GM19452 (cell line): ENCODE measurements around the gene HMHB1.
A peak's percentile ranks its signal among the peaks of the same experiment; 100 is the strongest.

ENCODE experiments used
- ATAC-seq: cut with Tn5 transposase; IDR thresholded peaks from one replicate; pipeline ENCODE4 v1.9.1; 2021; ENCODE audit not compliant: unreplicated experiment

Gene HMHB1

DNA sequence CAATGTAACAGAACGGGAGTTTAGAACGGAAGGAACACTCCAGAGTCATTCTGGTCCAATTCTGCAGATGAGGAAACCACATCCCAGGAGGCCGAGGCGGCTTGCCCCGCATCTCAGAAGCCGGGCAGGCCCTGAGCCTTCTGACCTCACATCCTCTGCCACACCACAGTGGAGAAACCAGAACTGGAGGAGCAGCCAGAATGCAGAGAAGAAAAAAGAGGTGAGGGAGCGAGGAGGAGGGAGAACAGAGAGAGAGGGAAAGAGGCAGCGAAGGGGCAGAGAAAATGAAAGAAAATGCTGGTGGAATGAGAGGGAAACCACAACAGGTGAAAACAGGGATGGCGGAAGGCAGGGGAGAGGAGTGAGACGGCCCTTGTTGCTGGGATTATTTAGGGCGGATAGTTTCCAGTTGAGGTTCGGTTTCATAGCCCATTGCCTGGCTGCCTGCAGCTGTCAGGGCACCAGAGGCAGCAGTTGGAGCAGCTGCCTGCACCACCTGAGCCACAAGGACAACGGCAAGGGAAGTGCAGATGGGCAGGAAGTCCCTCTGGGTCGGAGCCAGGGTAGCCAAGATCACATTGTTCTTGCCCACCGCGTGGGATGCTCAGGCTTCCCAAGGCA lies at the start of gene HMHB1:
TSS of gene HMHB1 (plus strand) at position 77 of the 621 bp plus-strand sequence.
- peak; percentile 62 for ATAC-seq

DNA sequence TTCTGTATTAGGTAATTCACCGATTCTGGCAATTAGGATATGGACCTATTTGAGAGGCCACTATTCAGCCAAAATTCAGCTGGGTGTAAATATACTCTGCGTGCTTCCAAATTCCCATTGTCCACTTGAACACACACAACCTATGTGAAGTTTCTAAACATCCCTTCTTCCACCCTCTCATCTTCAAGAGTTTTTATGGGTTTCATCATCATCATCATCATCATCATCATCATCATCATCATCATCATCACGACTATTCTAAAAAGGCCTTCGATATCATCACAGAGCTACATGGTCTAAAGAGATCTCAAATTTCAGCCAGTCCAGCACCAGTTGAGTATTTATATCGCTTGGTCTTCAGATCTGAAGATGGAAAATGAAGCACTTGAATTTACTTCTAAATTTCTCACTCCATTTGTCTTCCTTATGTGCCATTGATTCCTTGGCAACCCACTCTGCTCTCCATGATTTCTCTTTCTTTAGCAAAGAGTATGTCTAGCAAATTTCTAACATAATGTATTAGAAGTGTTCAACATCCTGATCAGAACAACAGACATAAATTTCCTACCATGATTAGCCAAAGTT lies 49.2 kb upstream of the HMHB1 start:
- no peak for ATAC-seq

DNA sequence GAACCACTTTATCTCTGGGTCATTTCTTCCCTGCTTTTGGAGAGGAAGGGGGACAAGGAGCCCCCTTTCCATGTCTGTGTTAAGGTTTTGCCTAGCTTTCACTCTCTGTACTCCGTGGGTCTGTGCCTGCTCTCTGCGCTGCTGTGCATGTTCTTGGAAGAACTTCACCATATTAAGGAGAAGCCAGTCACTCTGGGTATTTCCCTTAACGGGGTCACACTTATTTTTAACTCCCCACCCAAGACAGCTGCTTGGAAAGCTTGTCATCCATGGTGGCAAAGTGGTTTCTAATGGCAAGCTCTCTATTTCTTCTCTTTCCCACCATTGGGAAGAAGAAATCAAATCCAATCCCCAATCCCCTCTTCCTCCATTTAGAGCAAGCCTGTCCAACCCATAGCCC lies 44.8 kb upstream of the HMHB1 start:
- ATAC-seq: no peak

DNA sequence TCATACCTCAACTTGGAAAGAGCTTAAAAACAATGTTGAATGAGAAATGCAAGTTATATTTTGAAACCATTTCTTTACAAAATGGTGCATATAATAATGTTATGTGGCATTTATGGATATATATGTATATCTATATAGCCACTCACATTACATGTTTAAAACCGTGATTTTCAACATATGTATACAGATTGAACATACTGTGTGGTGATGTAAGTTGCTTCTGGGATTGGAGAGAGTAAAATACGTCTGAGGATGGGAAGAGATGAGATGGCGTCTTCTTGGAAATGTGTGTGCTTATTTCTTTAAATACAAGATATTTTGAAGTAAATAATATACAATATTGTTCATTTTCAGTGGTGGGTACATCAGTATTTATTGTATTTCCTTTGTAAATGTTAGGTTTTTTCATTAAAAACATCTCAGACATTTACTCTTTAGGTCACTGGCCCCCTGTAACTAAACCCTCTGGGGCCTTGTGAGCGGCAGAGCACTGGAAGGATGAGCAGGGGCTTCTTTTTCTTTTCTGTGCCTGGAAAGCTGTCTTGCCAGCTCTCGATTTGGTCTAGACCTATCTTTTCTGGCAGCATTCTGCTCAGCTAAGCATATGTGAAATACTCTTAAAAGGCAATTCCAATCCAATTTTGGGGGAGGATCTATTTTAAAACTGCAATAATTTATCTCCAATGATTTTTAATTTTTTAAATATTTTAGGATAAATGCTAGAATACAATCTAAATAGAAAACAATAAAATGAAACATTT lies 42.8 kb upstream of the HMHB1 start:
- no peak for ATAC-seq

DNA sequence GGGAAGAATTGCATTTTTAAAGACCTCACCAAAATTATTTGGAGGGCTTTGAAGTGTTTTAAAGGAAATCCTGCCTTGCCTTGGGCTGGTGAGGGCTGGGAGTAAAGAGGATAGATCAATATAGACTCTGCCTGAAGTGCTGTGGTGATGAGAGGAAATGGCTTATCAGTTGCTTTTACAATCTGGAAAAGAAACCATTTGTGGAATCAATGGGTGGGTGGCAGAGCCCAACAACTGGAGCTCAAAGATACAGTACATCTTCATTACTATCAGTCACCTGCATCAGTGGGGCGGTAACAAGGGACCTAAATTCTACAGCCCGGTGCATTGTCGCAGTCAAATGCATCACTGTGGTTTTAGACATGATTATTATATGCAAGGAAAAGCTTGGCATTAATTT lies 41.5 kb upstream of the HMHB1 start:
- ATAC-seq: no peak

DNA sequence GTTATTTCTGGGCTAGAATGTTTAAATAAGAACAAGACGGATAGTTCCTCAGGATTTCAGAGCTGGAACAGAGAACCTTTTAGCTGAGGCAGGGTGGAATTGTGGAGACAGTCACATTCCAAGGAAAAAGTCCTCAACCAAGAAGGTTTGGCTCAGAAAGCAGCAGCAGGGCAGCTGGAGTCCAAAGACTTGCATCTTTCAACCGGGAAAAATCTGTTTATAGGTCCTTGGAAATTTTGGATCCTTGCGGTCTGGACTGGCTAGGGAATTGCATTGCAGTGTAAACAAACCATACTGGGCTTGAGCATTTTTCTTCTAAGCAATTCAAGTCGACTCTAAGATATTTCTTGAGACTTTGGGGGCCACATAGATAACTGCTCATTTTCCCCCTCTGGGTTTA lies 40.8 kb upstream of the HMHB1 start:
- ATAC-seq: no peak

DNA sequence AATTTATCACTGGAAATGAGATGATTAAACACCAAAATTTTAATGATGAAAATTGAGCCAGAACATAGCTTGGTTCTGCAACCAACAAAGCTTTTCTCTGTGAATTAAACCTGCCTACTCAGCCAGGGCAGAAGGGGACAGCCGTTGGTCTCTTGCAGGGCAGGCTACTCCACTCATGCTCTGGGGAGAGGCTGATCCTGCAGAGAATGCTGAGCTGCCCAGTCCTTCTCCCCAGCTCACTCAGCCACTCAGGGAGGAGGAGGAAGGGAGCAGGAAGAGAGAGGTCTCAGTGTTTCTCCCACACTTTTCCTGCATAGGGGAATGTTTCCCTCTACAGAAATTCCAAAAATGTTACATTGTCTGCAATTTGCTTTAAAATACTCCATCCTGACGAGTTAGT lies 40.4 kb upstream of the HMHB1 start:
- no peak for ATAC-seq

DNA sequence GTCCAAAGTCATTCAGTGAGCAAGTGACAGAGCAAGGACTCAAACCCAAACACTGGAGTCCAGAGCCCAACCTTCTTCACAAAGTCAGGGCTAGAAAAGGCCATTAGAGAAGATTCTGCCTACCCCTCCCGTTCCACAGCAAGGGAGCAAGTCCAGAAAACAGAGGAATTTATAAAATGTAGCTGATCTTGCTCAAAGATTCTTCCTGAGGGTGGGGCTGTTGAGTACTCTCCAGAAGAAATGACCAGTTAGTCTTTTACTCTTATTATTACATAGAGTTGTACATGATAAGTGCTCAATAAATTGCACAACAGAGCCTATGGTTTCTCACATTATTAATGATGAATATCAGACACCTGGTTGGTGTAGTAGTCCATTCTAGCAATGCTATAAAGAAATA lies 39.3 kb upstream of the HMHB1 start:
- ATAC-seq: no peak

DNA sequence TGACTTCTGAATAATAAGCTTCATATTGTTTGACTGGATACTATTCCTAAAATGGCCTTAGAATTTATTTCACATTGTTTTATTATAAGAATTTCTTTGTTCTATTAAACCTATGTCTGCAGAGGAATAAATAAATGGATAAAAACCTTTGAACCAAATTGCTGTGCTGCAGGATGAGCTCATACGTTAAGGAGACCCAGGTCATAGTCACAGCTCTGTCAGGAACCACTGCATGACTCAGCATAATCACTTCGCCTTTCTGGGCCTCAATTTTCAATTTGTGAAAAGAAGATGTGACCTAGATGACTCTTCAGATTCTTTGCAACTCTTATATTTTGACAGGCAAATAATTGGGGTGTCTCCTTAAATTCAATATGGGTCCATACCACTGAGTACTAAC lies 36.7 kb upstream of the HMHB1 start:
- ATAC-seq: no peak

DNA sequence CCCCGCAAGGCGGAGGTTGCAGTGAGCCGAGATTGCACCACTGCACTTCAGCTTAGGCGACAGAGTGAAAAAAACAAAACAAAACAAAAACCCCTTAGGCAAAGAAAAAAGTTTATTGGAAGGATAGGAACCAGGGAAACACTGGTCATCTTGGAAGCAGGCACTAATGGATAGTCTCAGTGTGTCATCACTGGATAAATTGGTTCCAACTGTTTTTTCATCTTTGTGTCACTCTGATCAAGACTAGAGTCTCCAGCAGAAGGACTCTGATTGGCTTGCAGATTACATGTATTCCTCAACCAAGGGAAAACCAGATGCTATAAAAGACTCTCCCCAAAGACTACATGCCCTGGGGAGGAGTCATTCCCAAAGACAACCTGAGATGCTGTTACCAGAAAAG lies 35.0 kb upstream of the HMHB1 start:
- no peak for ATAC-seq

DNA sequence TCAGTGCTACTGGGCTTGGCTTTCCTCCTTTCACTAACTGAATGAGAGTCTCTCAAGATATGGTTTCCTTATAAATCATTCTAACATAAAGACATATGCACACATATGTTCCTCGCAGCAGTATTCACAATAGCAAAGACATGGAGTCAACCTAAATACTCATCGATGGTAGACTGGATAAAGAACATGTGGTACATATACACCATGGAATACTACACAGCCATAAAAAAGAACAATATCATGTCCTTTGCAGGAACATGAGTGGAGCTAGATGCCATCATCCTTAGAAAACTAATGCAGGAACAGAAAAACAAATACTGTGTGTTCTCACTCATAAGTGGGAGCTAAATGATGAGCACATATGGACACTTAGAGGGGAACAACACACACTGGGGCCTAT lies 32.5 kb upstream of the HMHB1 start:
- ATAC-seq: no peak

DNA sequence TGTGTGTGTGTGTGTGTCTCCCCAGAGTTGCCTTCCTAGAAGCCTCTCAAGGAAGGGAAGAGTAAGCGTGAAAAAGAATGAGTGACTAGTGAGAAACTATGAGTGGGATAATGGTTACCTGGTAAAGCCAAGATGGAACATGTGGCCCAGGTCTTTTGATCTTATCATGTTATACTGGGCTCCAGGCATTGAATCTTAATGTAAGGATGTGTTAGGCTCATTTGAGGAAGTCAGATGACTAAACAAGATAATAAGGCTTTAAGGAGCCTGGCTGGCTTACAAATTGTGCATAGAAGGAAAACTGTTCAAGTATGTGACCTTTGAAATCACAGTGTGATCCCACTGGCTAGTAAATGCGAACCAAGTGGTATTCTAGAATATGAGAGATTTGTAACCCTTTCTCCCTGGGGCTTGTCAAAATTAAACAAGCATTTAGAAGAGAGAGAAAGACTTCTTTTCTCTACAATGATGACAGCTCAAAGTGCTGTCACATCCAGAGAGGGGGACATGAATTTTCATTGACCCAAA lies 29.9 kb upstream of the HMHB1 start:
- no peak for ATAC-seq

DNA sequence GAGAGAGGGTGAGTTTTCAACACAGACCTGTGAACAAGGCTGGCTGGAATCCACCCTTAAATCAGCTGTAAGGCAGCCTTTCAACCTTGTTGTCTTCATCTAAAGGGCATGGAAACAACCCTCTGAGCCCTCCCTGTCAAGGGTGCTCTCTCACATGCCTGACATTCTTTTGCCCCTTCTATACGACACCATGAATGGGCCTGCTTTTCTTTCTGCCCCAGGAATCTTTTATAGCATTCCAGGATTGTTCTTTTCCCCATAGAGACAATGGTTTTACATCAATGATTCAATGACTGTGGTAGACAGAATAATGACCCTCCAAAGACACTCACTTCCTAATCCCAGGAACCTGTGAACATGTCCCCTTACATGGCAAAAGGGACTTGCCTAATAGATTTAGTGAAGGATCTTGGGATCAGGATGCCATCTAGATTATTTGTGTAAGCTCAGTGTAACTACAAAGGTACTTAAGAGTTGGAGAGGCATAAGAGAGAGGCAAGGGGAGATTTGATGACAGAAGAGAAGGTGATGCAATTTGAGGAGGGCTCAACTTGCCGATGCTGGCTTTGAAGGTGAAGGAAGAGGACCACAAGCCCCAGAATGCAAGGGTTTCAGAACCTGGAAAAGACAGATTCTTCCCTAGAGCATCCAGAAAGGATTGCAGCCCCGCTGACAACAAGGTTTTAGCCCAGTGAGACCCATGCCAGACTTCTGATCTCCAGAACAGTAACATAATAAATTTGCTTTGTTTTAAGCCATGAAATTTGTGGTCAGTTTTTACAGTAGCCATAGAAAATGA lies 29.2 kb upstream of the HMHB1 start:
- ATAC-seq: no peak

DNA sequence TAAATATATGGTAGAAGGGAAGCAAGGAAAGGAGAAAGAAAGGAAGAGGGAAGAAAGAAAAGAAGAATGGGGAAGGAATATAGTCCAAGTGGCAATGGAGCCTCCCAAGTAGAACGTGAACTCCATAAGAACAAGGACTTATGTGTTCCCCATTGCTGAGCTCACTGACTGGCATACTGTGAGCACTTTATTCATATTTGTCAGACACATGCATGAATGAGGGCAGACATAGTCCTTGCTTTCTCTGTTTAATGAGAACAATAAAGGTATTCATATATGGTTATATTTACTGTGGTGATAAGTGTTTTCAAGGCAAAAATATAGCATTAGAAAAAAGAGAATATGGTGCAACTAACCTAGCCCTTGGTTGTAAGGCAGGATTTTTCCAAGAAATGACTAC lies 23.6 kb upstream of the HMHB1 start:
- no peak for ATAC-seq

DNA sequence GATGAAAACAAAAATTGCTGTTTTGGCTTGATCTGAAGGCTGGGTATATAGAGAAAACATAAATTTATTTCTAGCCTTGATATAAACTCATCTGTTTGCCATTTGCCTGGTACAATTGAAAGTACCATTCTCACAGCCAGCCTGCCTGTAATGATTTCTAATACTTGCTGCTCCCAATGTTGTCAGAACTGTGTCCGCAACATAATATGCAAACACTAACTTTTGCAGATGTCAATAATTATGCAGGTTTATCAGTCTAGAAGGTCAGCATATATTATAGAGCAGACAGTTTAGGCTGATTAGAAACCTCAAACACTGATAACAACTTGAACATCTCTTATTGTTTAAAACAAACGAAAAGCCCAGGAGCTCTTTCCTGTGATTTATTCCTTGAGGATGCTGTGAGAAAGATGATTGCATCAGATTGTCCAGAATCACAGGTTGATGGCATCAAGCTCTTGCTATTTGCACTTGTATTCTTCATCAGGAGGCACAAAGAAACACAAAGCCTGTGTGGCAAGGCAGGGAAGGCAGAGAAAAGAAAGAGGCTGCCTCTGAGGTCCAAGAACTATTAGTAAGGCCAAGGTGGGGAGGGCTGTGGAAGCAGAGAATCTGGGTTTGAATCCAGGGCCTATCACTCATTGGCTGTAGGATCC lies 21.4 kb upstream of the HMHB1 start:
- ATAC-seq: no peak

DNA sequence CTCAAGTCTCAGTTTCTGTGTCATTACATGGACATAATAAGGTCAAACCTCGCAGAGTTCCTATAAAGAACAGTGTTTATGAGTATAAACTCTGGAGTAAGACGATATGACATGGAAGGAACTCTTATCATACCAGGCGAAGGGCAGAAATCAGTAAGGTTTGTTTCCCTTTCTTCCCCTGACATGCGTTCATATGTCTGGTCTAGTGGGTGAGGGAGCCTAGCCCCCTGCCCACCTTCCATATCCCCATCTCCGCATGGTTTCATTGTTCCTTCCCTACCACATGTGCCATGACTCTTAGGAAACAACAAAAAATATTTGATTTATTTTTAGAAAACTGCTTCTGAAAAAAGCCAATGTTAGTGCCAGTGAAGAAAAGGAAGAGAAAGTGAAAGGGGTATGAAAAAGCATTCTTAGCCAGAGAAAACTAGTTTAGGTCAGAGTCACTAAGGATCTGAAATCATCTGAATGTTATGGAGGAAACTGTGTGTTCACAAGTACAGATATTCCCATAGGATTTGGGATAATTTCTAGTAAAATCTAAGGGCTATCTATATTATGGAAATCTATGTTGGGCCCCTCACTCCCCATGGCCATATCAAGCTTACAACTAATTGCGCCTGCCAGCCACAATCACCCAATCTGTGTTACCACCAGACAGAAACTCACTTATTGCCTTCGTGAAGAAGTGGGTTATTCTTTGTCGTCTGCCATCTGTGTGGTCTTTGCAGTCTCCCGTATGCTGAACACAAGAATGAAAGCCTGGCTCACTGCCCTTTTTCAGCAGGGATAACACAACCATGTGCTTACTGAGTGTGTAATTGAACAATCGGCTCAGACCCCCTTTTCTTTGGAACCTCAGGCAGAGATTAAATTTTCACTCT lies 19.9 kb upstream of the HMHB1 start:
- ATAC-seq: peak; percentile 62

DNA sequence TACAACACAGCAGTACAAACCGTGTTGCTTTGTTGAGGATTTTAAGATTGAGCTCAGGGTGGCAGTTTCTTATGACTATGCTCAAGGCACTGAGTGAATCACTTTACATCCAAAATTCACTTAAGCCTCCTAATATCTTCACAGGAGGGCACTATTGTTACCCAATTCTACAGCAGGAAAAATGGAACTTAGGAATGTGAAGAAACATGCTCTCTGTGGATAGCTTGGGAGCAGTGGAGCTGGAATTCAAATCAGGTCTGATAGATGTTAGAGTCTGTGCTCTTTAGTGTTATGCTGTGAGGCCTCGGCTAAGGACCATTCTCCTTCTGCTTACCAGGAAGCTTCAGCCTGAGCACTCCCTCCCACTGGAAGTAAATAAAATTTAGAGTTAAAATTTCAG lies 18.7 kb upstream of the HMHB1 start:
- ATAC-seq: no peak

DNA sequence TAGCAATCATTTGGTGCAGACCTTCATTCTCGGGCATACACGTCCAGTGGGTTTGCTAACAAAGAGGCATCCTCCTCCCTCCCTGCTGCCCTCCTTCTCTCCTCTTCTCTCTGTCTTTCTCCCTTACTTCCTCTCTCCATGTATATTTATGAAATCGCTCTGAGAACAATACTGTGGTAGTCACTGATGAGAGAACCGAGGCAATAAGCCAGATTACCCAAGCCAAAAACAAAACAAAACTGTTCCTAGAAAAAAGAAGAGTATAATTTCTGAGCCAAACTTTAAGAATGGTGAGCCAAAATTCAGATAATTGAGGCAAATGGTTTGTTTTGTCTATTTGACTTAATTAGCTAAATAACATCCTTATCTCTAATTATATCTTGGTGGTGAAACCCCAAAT lies 15.8 kb upstream of the HMHB1 start:
- no peak for ATAC-seq

DNA sequence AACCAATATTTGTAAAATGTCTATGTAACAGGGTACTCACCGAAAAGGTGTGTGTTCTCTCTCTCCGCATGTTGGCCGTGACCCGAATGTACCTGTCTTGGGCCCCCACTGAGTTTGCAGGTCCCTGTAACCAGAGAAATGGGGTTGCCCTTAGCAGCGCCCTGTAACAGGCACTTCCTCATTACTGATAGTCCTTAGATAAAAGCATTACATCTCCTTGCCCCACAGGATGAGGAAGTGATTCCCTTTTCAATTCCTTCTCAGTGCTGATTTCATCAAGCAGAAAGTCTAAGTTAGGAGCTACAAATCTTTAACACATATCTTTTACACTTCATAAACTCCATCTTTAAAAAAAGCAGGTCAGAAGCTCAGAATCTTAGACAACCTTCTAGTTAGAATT lies 15.2 kb upstream of the HMHB1 start:
- no peak for ATAC-seq

DNA sequence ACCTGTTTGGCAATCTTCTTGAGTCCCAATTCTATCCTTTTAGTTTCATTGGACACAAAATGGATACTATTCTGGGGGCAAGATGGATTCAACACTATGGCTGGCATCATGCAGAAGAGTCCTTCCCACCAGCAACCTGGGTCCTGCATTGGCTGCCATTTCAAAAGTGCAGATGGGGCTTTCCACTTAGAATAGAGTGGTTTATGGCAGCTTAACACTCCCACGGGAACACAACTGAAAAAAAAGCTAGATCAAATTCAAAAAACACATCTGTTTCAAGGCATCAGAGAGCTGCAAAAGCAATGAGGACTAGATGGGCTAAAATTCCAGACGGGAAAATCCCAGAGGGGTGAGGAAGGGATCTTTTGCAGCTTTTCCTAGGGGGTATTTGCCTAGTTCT lies 11.2 kb upstream of the HMHB1 start:
- ATAC-seq: no peak
